HuH-7.5 (cell line): Measurements from ENCODE around the gene SIVA1.

ENCODE experiments used
- DNase-seq: peaks from one replicate; pipeline ENCODE4 v3.0.0; 2011; ENCODE audit warnings: low spot score

SIVA1 gene

GRCh38 chr14:104752735-104753527, at the start of gene SIVA1:
Gene SIVA1 (plus strand): TSS chr14:104753147. CDS start chr14:104753202, 55 bp downstream.
- DNase-seq, result peak; percentile 97

GRCh38 chr14:104703269-104703668, 49.7 kb upstream of the SIVA1 start:
- DNase-seq, result no peak

GRCh38 chr14:104704252-104704651, 48.7 kb upstream of the SIVA1 start:
- no peak for DNase-seq

GRCh38 chr14:104705340-104706047, 47.5 kb upstream of the SIVA1 start:
- DNase-seq, result no peak

- DNase-seq, result no peak
These were observed 46.0 kb upstream of the SIVA1 start for GRCh38 chr14:104706733-104707607.

- DNase-seq, result no peak
These were observed 45.0 kb upstream of the SIVA1 start for GRCh38 chr14:104707608-104708595.

- DNase-seq, result peak; percentile 98
These were observed 44.2 kb upstream of the SIVA1 start for GRCh38 chr14:104708606-104709268.

- no peak for DNase-seq
These were observed 43.4 kb upstream of the SIVA1 start for GRCh38 chr14:104709387-104710039.

GRCh38 chr14:104710071-104710735, 42.7 kb upstream of the SIVA1 start:
- no peak for DNase-seq

- DNase-seq, result no peak
These were observed 39.8 kb upstream of the SIVA1 start for GRCh38 chr14:104712881-104713734.

GRCh38 chr14:104714066-104714465, 38.9 kb upstream of the SIVA1 start:
- no peak for DNase-seq

GRCh38 chr14:104714681-104715080, 38.3 kb upstream of the SIVA1 start:
- DNase-seq, result no peak

GRCh38 chr14:104715416-104715815, 37.5 kb upstream of the SIVA1 start:
- no peak for DNase-seq

GRCh38 chr14:104715871-104716270, 37.1 kb upstream of the SIVA1 start:
- no peak for DNase-seq

- DNase-seq, result no peak
These were observed 35.8 kb upstream of the SIVA1 start for GRCh38 chr14:104717137-104717536.

GRCh38 chr14:104717646-104718045, 35.3 kb upstream of the SIVA1 start:
- no peak for DNase-seq

- no peak for DNase-seq
These were observed 34.8 kb upstream of the SIVA1 start for GRCh38 chr14:104718147-104718546.

- DNase-seq, result no peak
These were observed 34.1 kb upstream of the SIVA1 start for GRCh38 chr14:104718871-104719270.

- no peak for DNase-seq
These were observed 33.6 kb upstream of the SIVA1 start for GRCh38 chr14:104719343-104719742.
